Mucosa of gallbladder (tissue), 1 donor: Measurements from ENCODE around the gene COQ6. TPM values are rescaled to one million over a fixed set of nuclear protein-coding genes. Genes with fewer than 3 reads are reported as not detected.
"Not testable (repeated sequence)": the region's sequence is repeated elsewhere in the genome, so short reads cannot be mapped to it uniquely, and the experiment has no call there.

Experiments
- DNase-seq: peaks from one replicate; pipeline ENCODE4 v3.0.0-alpha.2; 2020; ENCODE audit warnings: low spot score
- total RNA-seq: library from RNA; stranded (reverse); gene quantifications from one replicate; pipeline ENCODE4 v1.2.1, GENCODE V29; 2021
- donor health status: DM: no; HTN: no; CAD: no.

The COQ6 gene
- total RNA-seq, result 25.3 TPM

GRCh38 chr14:73949752-73950734 lies at the start of gene COQ6, which contains the start of gene FAM161B:
COQ6 (plus strand) TSS chr14:73950302; CDS start chr14:73950333, 31 bp downstream.
FAM161B (minus strand) TSS chr14:73950094; CDS start chr14:73950026, 68 bp downstream.
- peak; percentile 96 for DNase-seq

- DNase-seq, result no peak
These were observed 47.1 kb upstream of the COQ6 start for GRCh38 chr14:73903028-73903427.

- DNase-seq, result no peak
These were observed 40.4 kb upstream of the COQ6 start for GRCh38 chr14:73909681-73910080.

GRCh38 chr14:73913256-73913655 lies 36.8 kb upstream of the COQ6 start:
- no peak for DNase-seq

- no peak for DNase-seq
These were observed 33.8 kb upstream of the COQ6 start for GRCh38 chr14:73916324-73916723.

GRCh38 chr14:73919457-73919856 lies 30.6 kb upstream of the COQ6 start:
- DNase-seq, result not testable (repeated sequence)

- DNase-seq, result no peak
These were observed 25.8 kb upstream of the COQ6 start for GRCh38 chr14:73924337-73924736.

GRCh38 chr14:73935666-73936065 lies 14.4 kb upstream of the COQ6 start:
- DNase-seq, result no peak

GRCh38 chr14:73936548-73936947 lies 13.6 kb upstream of the COQ6 start:
- DNase-seq, result no peak

- no peak for DNase-seq
These were observed 13.1 kb upstream of the COQ6 start for GRCh38 chr14:73937012-73937411.

GRCh38 chr14:73942180-73942579 lies 7.9 kb upstream of the COQ6 start:
- no peak for DNase-seq

- DNase-seq, result peak; percentile 55
These were observed 7.0 kb upstream of the COQ6 start for GRCh38 chr14:73943083-73943482.

GRCh38 chr14:73944432-73945158 lies 5.5 kb upstream of the COQ6 start:
- DNase-seq, result peak; percentile 12

- DNase-seq, result peak; percentile 33
These were observed 4.9 kb upstream of the COQ6 start for GRCh38 chr14:73945159-73945670.

- no peak for DNase-seq
These were observed 3.6 kb downstream of the COQ6 start for GRCh38 chr14:73953731-73954130.

GRCh38 chr14:73955674-73956073 lies 5.6 kb downstream of the COQ6 start:
- no peak for DNase-seq

- no peak for DNase-seq
These were observed 8.5 kb downstream of the COQ6 start for GRCh38 chr14:73958591-73958990.

GRCh38 chr14:73961192-73961591 lies 11.1 kb downstream of the COQ6 start:
- no peak for DNase-seq

- DNase-seq, result no peak
These were observed 15.1 kb downstream of the COQ6 start for GRCh38 chr14:73965216-73965615.

- DNase-seq, result no peak
These were observed 18.8 kb downstream of the COQ6 start for GRCh38 chr14:73968885-73969284.

- no peak for DNase-seq
These were observed 23.4 kb downstream of the COQ6 start for GRCh38 chr14:73973497-73973896.

GRCh38 chr14:73976125-73976524 lies 26.0 kb downstream of the COQ6 start:
- peak; percentile 78 for DNase-seq
